ENCODE measurements around the gene CD248. TPM values are rescaled to one million over a fixed set of nuclear protein-coding genes. Genes with fewer than 3 reads are reported as not detected.

The CD248 gene
- total and polyA plus RNA-seq, 2 experiments from 2014 or later, result 2.4 to 3.8 TPM

GRCh38 chr11:66328031-66328301 lies 11.1 kb upstream of the CD248 start:
- TF ChIP-seq ZNF114 (CRISPR knock-in tag; IDR thresholded peaks at IDR 0.05) (no peak), ZNF331 (CRISPR knock-in tag; IDR thresholded peaks at IDR 0.05; ENCODE audit: low read depth) (no peak), EZH2 (IDR thresholded peaks at IDR 0.05; ENCODE audit: low read depth, unreplicated experiment) (no peak), CTCF (conservative IDR thresholded peaks at IDR 0.05; ENCODE audit: low read depth in 2 of 2) (no peak), ZNF462 (CRISPR knock-in tag; IDR thresholded peaks at IDR 0.05) (no peak), EZH2phosphoT487 (IDR thresholded peaks at IDR 0.05; ENCODE audit: unreplicated experiment) (no peak), STAT1 (IDR thresholded peaks at IDR 0.05; ENCODE audit: unreplicated experiment) (no peak), POLR2AphosphoS5 (IDR thresholded peaks at IDR 0.05; ENCODE audit: low read depth) (no peak), REST (IDR thresholded peaks at IDR 0.05; ENCODE audit: unreplicated experiment) (no peak), CREB1 (CRISPR knock-in tag; IDR thresholded peaks at IDR 0.05; ENCODE audit: low read depth) (no peak), NANOG (IDR thresholded peaks at IDR 0.05; ENCODE audit: borderline replicate concordance) (no peak), JUNB (IDR thresholded peaks at IDR 0.05; ENCODE audit: unreplicated experiment) (no peak), ETS1 (IDR thresholded peaks at IDR 0.05) (no peak)
- Mint-ChIP-seq H3K9me3 (no peaks in the 10 kb centered on the region), H3K4me3 (no peak overlapping the region), H3K4me1 (peaks cover 21% of the 10 kb centered on the region), H3K36me3 (ENCODE audit: low read depth) (no peaks in the 10 kb centered on the region), H3K27ac (no peak overlapping the region), H3K27me3 (ENCODE audit: insufficient read depth, low read depth, poor library complexity) (peaks cover 21% of the 10 kb centered on the region)
- no peaks in the 10 kb centered on the region for H3K27me3 ChIP-seq (ENCODE audit: insufficient read depth)
- no peak overlapping the region for H2AFZ ChIP-seq
- H3K79me2 ChIP-seq (replicated peaks; ENCODE audit: insufficient read depth), result no peaks in the 10 kb centered on the region
- ATAC-seq, result peak; percentile 10
- no peak overlapping the region for H3K4me3 ChIP-seq
- H3K9me2 ChIP-seq (ENCODE audit: insufficient read depth), result no peaks in the 10 kb centered on the region
- H3F3A ChIP-seq (replicated peaks; ENCODE audit: low read depth), result no peaks in the 10 kb centered on the region
- DNase-seq (ENCODE audit: low spot score), result no peak
- no peak overlapping the region for H3K27ac ChIP-seq (ENCODE audit: low read depth)
- peaks cover 5% of the 10 kb centered on the region; the same call in 1 of the 2 replicates for H3K4me1 ChIP-seq (ENCODE audit: insufficient read depth)
- no peak overlapping the region for H3K4me2 ChIP-seq
- H3K36me3 ChIP-seq (ENCODE audit: insufficient read depth), result no peaks in the 10 kb centered on the region
- H4K20me1 ChIP-seq (replicated peaks; ENCODE audit: insufficient read depth), result no peaks in the 10 kb centered on the region
